Measurements from ENCODE around the gene TMEM169. TPM values are rescaled to one million over a fixed set of nuclear protein-coding genes. Genes with fewer than 3 reads are reported as not detected.

TMEM169 gene
- total RNA-seq, 1 experiment from 2014 or later: 0.46 TPM

DNA sequence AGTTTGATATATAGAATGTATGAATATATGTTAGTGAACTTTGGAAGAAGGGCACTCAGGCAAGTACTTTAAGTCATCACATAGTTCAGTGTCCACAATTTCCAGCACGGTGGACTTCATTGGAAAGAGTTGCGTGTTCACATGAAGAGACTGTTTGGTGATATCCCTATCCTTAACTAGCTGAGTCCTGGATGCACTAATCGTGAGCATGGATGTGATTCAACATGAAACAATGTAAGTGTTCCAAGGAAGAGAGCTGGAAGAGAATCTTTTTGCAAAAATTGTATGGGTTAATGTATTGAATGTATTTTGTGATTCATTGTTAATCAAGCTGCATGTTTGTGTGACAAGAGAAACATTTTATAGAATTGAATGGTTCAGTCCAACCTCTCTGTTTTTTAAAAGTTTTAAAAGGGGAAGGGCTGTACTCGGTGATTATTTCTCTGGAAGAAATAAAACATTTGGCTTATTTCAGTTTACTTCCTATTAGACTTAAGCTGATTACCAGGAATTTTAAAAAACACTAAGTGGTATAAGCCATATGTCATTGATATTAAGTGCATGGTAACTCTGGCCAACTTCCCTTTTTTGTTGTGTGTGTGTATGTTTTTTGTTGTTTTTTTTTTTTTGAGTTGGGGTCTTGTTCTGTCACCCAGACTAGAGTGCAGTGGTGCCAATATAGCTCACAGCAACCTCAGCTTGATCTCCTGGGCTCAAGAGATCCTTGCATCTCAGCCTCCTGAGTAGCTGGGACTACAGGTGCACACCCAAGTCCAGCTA is 36.0 kb downstream of the TMEM169 start:
- no peaks in the 10 kb centered on the region for H3K9me3 ChIP-seq (ENCODE audit: insufficient read depth, low read depth)
- no peak overlapping the region for H3K27ac ChIP-seq
- no peak for TF ChIP-seq EZH2 (IDR thresholded peaks at IDR 0.05; ENCODE audit: low read depth)
- TF ChIP-seq, protein P1, sequence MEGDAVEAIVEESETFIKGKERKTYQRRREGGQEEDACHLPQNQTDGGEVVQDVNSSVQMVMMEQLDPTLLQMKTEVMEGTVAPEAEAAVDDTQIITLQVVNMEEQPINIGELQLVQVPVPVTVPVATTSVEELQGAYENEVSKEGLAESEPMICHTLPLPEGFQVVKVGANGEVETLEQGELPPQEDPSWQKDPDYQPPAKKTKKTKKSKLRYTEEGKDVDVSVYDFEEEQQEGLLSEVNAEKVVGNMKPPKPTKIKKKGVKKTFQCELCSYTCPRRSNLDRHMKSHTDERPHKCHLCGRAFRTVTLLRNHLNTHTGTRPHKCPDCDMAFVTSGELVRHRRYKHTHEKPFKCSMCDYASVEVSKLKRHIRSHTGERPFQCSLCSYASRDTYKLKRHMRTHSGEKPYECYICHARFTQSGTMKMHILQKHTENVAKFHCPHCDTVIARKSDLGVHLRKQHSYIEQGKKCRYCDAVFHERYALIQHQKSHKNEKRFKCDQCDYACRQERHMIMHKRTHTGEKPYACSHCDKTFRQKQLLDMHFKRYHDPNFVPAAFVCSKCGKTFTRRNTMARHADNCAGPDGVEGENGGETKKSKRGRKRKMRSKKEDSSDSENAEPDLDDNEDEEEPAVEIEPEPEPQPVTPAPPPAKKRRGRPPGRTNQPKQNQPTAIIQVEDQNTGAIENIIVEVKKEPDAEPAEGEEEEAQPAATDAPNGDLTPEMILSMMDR (conservative IDR thresholded peaks at IDR 0.05): no peak
- BruUV-seq (replicated peaks): no TSS peak
- no peak overlapping the region for H3K4me3 ChIP-seq
- peaks cover 60% of the 10 kb centered on the region for H3K79me2 ChIP-seq (ENCODE audit: low read depth)
- peaks cover 23% of the 10 kb centered on the region for H3F3A ChIP-seq (ENCODE audit: insufficient read depth, low read depth)
- H2AFZ ChIP-seq: no peak overlapping the region
- no peaks in the 10 kb centered on the region for H3K9me2 ChIP-seq (ENCODE audit: insufficient read depth)
- no peak for DNase-seq
- H3K27me3 ChIP-seq (ENCODE audit: insufficient read depth, low read depth): no peaks in the 10 kb centered on the region
- intact Hi-C loops (cut with micrococcal nuclease; ENCODE audit: unreplicated experiment): loop anchor here (5.0 kb wide), 1 partner anchor 40 kb away; no protein-coding TSS in a partner anchor
- CTCF ChIA-PET: no interaction called here
- H3K36me3 ChIP-seq (ENCODE audit: low read depth): peaks cover 75% of the 10 kb centered on the region
- H3K4me1 ChIP-seq (replicated peaks; ENCODE audit: insufficient read depth): peaks cover 8% of the 10 kb centered on the region; the same call in 1 of the 2 replicates
- POLR2A ChIA-PET (ENCODE audit: unreplicated experiment): interaction anchor here (0.6 kb wide), 1 partner anchor 423 kb away, joined by 4 read pairs; no protein-coding TSS in a partner anchor
- H3K4me2 ChIP-seq: no peak overlapping the region
- peaks cover 13% of the 10 kb centered on the region; the same call in 1 of the 2 replicates for H4K20me1 ChIP-seq (ENCODE audit: insufficient read depth)

DNA sequence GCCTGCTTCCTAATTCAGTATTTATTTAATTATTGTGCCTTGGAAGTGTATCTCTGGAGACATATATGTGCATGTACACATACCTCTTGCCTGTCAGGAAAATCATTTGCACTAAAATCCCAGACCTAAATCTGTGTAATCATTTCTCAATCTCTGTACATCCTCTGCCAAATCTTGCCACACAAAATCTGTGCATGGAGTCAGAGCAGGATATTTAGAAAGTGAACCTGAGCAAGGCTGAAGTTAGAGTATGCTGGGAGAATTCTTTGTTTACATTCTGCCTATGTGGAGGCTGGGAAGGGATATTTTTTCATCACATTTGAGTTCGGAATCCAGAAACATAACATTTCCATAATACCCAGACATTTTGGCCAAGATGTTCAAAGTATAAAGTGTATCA is 36.8 kb downstream of the TMEM169 start:
- H3K4me2 ChIP-seq: no peak overlapping the region
- no peak for DNase-seq
- H3K4me3 ChIP-seq: no peak overlapping the region
- H2AFZ ChIP-seq: no peak overlapping the region
- TF ChIP-seq, protein P1 (conservative IDR thresholded peaks at IDR 0.05): no peak
- TF ChIP-seq EZH2 (IDR thresholded peaks at IDR 0.05; ENCODE audit: low read depth): no peak
- H3K27ac ChIP-seq: no peak overlapping the region
- H3K27me3 ChIP-seq (ENCODE audit: insufficient read depth, low read depth): no peaks in the 10 kb centered on the region
- H3F3A ChIP-seq (ENCODE audit: insufficient read depth, low read depth): peaks cover 16% of the 10 kb centered on the region
- ChIA-PET CTCF (no interaction called here), POLR2A (ENCODE audit: unreplicated experiment) (interaction anchor here (0.6 kb wide), 1 partner anchor 423 kb away, joined by 4 read pairs; no protein-coding TSS in a partner anchor)
- peaks cover 8% of the 10 kb centered on the region; the same call in 1 of the 2 replicates for H3K4me1 ChIP-seq (replicated peaks; ENCODE audit: insufficient read depth)
- H3K79me2 ChIP-seq (ENCODE audit: low read depth): peaks cover 56% of the 10 kb centered on the region
- BruUV-seq (replicated peaks): no TSS peak
- no peaks in the 10 kb centered on the region for H3K9me2 ChIP-seq (ENCODE audit: insufficient read depth)
- intact Hi-C loops (cut with micrococcal nuclease; ENCODE audit: unreplicated experiment): loop anchor here (5.0 kb wide), 1 partner anchor 39 kb away; no protein-coding TSS in a partner anchor
- peaks cover 76% of the 10 kb centered on the region for H3K36me3 ChIP-seq (ENCODE audit: low read depth)
- H4K20me1 ChIP-seq (ENCODE audit: insufficient read depth): peaks cover 16% of the 10 kb centered on the region; the same call in 1 of the 2 replicates
- no peaks in the 10 kb centered on the region for H3K9me3 ChIP-seq (ENCODE audit: insufficient read depth, low read depth)

DNA sequence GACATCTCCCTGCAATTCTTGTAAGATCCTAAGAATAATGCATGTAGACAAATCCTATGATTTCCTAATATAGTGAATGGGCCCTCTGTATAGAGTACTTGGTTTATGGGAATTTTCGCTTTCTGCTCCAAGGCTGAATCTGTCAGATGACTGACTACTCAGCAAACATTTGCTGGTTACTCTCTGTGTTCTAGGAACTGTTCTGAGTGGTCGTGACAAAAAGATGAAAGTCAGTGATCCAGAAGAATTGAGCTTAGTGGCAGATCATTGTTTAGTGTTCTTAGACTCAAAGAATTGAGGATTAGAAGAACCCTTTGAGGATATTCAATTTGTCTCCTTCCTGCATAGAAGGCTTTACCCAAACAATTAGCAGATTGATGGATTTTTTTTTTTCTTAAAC is 37.4 kb downstream of the TMEM169 start:
- intact Hi-C loops (cut with micrococcal nuclease; ENCODE audit: unreplicated experiment): loop anchor here (5.0 kb wide), 1 partner anchor 38 kb away; no protein-coding TSS in a partner anchor
- H3F3A ChIP-seq (ENCODE audit: insufficient read depth, low read depth): peaks cover 9% of the 10 kb centered on the region
- H3K9me2 ChIP-seq (ENCODE audit: insufficient read depth): no peaks in the 10 kb centered on the region
- no peak for TF ChIP-seq EZH2 (IDR thresholded peaks at IDR 0.05; ENCODE audit: low read depth)
- TF ChIP-seq, protein P1 (conservative IDR thresholded peaks at IDR 0.05): no peak
- ChIA-PET POLR2A (ENCODE audit: unreplicated experiment) (no interaction called here), CTCF (interaction anchor here (0.6 kb wide), 1 partner anchor 10 kb away, joined by 3 read pairs; the partner anchor contains the start of gene XRCC5)
- H3K27ac ChIP-seq: no peak overlapping the region
- BruUV-seq (replicated peaks): no TSS peak
- no peak overlapping the region for H3K4me3 ChIP-seq
- no peak overlapping the region for H3K4me2 ChIP-seq
- H2AFZ ChIP-seq: no peak overlapping the region
- H3K9me3 ChIP-seq (ENCODE audit: insufficient read depth, low read depth): no peaks in the 10 kb centered on the region
- peaks cover 8% of the 10 kb centered on the region; the same call in 1 of the 2 replicates for H3K4me1 ChIP-seq (replicated peaks; ENCODE audit: insufficient read depth)
- H3K36me3 ChIP-seq (ENCODE audit: low read depth): peaks cover 77% of the 10 kb centered on the region
- peaks cover 20% of the 10 kb centered on the region for H4K20me1 ChIP-seq (ENCODE audit: insufficient read depth)
- H3K27me3 ChIP-seq (ENCODE audit: insufficient read depth, low read depth): no peaks in the 10 kb centered on the region
- H3K79me2 ChIP-seq (ENCODE audit: low read depth): peaks cover 56% of the 10 kb centered on the region
- no peak for DNase-seq

All from PC-9 (cell line).